ENCODE data around the gene TAF4B. TPM values are rescaled to one million over a fixed set of nuclear protein-coding genes. Genes with fewer than 3 reads are reported as not detected.

Gene TAF4B
- total and polyA plus RNA-seq, 2 experiments from 2014 or later, result 1.4 TPM; not detected in 1

GRCh38 chr18:26286008-26286407 is 59.8 kb downstream of the TAF4B start:
- Histone ChIP-seq H3K79me2 (no peaks in the 10 kb centered on the region), H4K20me1 (ENCODE audit: insufficient read depth, poor library complexity, severe bottlenecking) (no peaks in the 10 kb centered on the region), H3K4me2 (no peak overlapping the region), H3K9me2 (replicated peaks; ENCODE audit: insufficient read depth) (no peaks in the 10 kb centered on the region), H2AFZ (no peak overlapping the region), H3K4me1 (ENCODE audit: insufficient read depth) (no peaks in the 10 kb centered on the region), H3K27me3 (no peaks in the 10 kb centered on the region), H3K36me3 (replicated peaks; ENCODE audit: insufficient read depth, low read depth) (no peaks in the 10 kb centered on the region), H3K4me3 (no peak overlapping the region), H3K27ac (no peak overlapping the region), H3K9me3 (ENCODE audit: low read depth) (no peaks in the 10 kb centered on the region)
- DNase-seq (ENCODE audit: low spot score), result no peak
- 67% methylated on average over 1 of the region's 1 CpG for WGBS (ENCODE audit: low lambda C conversion rate, missing lambda C conversion rate)
- no peak for TF ChIP-seq EZH2 (IDR thresholded peaks at IDR 0.05; ENCODE audit: borderline replicate concordance)
- no peak for TF ChIP-seq EZH2phosphoT487 (IDR thresholded peaks at IDR 0.05; ENCODE audit: low read depth, severe bottlenecking, unreplicated experiment)
- no peak for TF ChIP-seq CTCF (IDR thresholded peaks at IDR 0.05; ENCODE audit: poor library complexity)

DNA sequence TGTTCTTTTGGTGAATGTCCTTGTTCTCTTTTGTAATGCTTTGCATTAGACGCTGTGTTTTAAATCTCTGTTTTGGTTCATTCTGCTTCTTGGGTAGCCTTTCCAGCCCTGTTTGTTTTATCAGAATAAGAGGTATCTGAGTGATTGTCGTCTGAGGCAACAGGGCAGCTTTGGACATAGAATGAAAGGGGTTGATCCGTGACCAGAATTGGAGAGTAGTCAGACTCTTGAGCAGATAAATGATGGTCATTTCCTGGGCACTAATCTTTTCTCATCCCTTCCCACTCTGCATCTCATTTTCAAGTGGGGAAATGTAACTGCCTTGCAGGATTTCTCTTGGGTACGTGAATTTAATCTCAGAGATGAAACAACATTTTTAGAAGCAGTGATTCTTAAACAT is 61.4 kb downstream of the TAF4B start:
- no peak for TF ChIP-seq CTCF (IDR thresholded peaks at IDR 0.05; ENCODE audit: poor library complexity)
- no peak for TF ChIP-seq EZH2phosphoT487 (IDR thresholded peaks at IDR 0.05; ENCODE audit: low read depth, severe bottlenecking, unreplicated experiment)
- no peak for TF ChIP-seq EZH2 (IDR thresholded peaks at IDR 0.05; ENCODE audit: borderline replicate concordance)
- no peaks in the 10 kb centered on the region for H3K4me1 ChIP-seq (ENCODE audit: insufficient read depth)
- no peak overlapping the region for H3K4me2 ChIP-seq
- no peak overlapping the region for H3K27ac ChIP-seq
- H2AFZ ChIP-seq, result no peak overlapping the region
- H3K4me3 ChIP-seq, result no peak overlapping the region
- no peaks in the 10 kb centered on the region for H3K79me2 ChIP-seq
- H3K27me3 ChIP-seq, result no peaks in the 10 kb centered on the region
- H3K36me3 ChIP-seq (replicated peaks; ENCODE audit: insufficient read depth, low read depth), result no peaks in the 10 kb centered on the region
- H3K9me2 ChIP-seq (replicated peaks; ENCODE audit: insufficient read depth), result no peaks in the 10 kb centered on the region
- WGBS (ENCODE audit: low lambda C conversion rate, missing lambda C conversion rate), result 87% methylated on average over 4 of the region's 4 CpGs
- no peak for DNase-seq (ENCODE audit: low spot score)
- H4K20me1 ChIP-seq (ENCODE audit: insufficient read depth, poor library complexity, severe bottlenecking), result no peaks in the 10 kb centered on the region
- no peaks in the 10 kb centered on the region for H3K9me3 ChIP-seq (ENCODE audit: low read depth)

DNA sequence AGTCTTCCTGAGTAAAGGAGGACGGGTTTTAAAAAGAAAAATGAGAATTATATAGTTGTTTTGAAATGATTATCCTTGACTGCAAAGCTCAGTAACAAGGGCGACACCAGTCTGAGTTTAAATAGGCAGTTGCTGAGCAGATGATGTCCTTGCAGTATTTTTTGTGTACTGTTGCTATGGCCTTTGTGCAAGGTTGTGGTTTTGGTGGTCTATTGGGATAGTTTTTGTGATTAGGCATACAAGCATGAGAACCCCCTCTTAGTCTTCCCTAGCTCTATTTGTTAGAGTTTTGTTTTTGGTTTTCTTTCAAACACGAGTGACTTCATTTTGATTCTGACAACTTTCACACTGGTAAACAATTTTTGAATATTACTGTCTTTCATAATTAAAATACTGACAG is 64.1 kb downstream of the TAF4B start:
- no peaks in the 10 kb centered on the region for H3K4me1 ChIP-seq (ENCODE audit: insufficient read depth)
- no peak overlapping the region for H3K27ac ChIP-seq
- H3K36me3 ChIP-seq (replicated peaks; ENCODE audit: insufficient read depth, low read depth), result no peaks in the 10 kb centered on the region
- H3K4me2 ChIP-seq, result no peak overlapping the region
- TF ChIP-seq CTCF (IDR thresholded peaks at IDR 0.05; ENCODE audit: poor library complexity), result no peak
- TF ChIP-seq EZH2phosphoT487 (IDR thresholded peaks at IDR 0.05; ENCODE audit: low read depth, severe bottlenecking, unreplicated experiment), result no peak
- no peak for TF ChIP-seq EZH2 (IDR thresholded peaks at IDR 0.05; ENCODE audit: borderline replicate concordance)
- DNase-seq (ENCODE audit: low spot score), result no peak
- no peaks in the 10 kb centered on the region for H3K27me3 ChIP-seq
- H3K9me3 ChIP-seq (ENCODE audit: low read depth), result no peaks in the 10 kb centered on the region
- H3K9me2 ChIP-seq (replicated peaks; ENCODE audit: insufficient read depth), result no peaks in the 10 kb centered on the region
- no peak overlapping the region for H3K4me3 ChIP-seq
- H2AFZ ChIP-seq, result no peak overlapping the region
- WGBS (ENCODE audit: low lambda C conversion rate, missing lambda C conversion rate), result 90% methylated on average over 3 of the region's 3 CpGs
- H4K20me1 ChIP-seq (ENCODE audit: insufficient read depth, poor library complexity, severe bottlenecking), result no peaks in the 10 kb centered on the region
- no peaks in the 10 kb centered on the region for H3K79me2 ChIP-seq

GRCh38 chr18:26293982-26294381 is 67.7 kb downstream of the TAF4B start:
- no peak overlapping the region for H3K4me2 ChIP-seq
- no peaks in the 10 kb centered on the region for H3K4me1 ChIP-seq (ENCODE audit: insufficient read depth)
- H3K36me3 ChIP-seq (replicated peaks; ENCODE audit: insufficient read depth, low read depth), result no peaks in the 10 kb centered on the region
- H4K20me1 ChIP-seq (ENCODE audit: insufficient read depth, poor library complexity, severe bottlenecking), result no peaks in the 10 kb centered on the region
- no peak for TF ChIP-seq CTCF (IDR thresholded peaks at IDR 0.05; ENCODE audit: poor library complexity)
- no peak for TF ChIP-seq EZH2phosphoT487 (IDR thresholded peaks at IDR 0.05; ENCODE audit: low read depth, severe bottlenecking, unreplicated experiment)
- TF ChIP-seq EZH2 (IDR thresholded peaks at IDR 0.05; ENCODE audit: borderline replicate concordance), result no peak
- no peak overlapping the region for H2AFZ ChIP-seq
- H3K9me3 ChIP-seq (ENCODE audit: low read depth), result no peaks in the 10 kb centered on the region
- no peaks in the 10 kb centered on the region for H3K9me2 ChIP-seq (replicated peaks; ENCODE audit: insufficient read depth)
- no peaks in the 10 kb centered on the region for H3K79me2 ChIP-seq
- no peak for DNase-seq (ENCODE audit: low spot score)
- no peak overlapping the region for H3K27ac ChIP-seq
- 96% methylated on average over 1 of the region's 1 CpG for WGBS (ENCODE audit: low lambda C conversion rate, missing lambda C conversion rate)
- no peaks in the 10 kb centered on the region for H3K27me3 ChIP-seq
- H3K4me3 ChIP-seq, result no peak overlapping the region
